DMS114 treated with DMSO at 0.1 percent for 48 hours (cell line): Measurements from ENCODE around the gene UTP11.

ENCODE experiments used
- DNase-seq: peaks from one replicate; lab custom pipeline; 2025; ENCODE audit not compliant: unreplicated experiment; lab: John Stamatoyannopoulos, UW

UTP11 gene

GRCh38 chr1:38003261-38004250 is 9.0 kb upstream of the UTP11 start:
- no peak for DNase-seq

DNA sequence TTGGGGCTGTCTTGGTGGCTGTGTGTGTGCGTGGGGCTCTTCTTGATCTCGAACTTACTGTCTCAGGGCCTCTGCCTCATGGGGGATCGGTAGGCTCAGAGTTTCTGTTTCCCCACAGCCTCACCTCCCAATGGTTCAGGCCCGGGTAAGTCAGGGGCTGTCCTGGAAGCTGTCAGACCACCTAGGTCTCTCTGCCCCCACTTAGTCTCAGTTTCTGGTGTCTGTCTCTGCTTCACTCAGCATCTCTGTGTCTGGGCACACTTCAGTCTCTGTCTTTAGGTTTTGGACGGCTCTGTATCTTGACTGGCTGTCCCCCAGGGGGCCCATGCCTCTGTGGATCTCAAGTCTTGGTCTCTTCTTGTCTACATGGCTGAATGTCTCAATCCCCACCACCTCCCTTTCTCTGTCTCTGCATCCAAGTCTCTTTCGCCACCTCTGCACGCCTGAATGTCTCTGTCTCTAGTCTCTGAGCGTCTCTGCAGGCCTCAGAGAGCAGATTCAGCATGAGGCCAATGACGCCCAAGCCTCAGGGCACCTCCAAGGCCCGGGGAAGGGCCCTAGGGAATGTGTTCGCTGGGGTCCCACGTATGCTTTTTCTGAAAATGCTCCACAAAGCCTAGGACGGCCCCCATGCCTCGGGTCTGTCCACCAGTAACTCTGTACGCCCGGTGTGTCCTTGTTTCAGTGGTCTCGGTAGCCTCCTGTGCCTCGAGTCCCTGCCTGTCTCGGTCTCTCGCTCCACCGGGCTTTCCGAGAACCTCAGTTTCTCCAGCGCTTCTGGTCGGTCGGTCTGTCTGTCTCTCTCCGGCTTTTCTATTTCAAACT is 8.0 kb upstream of the UTP11 start:
- peak; percentile 38 for DNase-seq

DNA sequence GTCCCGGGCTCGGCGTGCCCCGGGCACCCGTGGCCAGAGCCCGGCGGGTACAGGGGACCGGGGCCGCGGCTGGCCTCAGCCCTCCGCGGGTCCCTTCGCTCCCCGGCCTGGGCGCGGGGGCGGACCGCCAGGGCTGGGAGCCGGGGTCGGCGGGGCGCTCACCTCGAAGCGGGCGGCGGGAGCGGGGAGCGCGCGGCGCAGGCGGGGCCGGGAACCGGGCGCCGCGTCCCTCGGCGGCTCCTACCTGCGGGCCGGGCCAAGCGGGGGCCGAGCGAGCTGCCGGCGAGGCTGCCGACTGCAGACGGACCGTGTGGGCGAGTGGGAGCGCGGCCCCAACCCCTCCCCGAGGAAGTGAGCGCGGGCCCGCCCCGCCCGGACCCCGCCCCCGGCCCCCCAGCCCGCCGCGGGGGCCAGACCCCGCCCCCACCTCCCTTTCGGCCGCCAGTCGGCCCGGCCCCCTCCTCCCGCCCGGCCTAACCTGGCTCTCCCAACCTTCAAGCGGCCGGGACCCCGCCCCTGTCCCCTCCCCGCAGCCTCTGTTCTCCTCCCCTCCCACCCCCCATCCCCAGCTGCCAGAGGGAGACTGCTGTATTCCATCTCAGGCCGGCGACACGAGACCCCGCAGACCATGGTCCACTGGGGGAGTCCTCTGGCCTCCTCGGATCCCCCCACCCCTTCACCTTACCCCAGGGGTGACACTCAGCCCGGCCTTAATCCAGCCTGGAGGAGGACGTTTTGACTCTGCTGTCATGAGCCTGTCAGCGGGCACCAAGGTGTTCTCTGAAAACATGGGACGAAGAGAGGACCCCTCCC is 7.1 kb upstream of the UTP11 start, which contains the start of gene FHL3:
Gene FHL3 (minus strand): TSS at position 320 of the 813 bp plus-strand sequence. CDS start 6,102 bp downstream, outside the sequence.
- no peak for DNase-seq

DNA sequence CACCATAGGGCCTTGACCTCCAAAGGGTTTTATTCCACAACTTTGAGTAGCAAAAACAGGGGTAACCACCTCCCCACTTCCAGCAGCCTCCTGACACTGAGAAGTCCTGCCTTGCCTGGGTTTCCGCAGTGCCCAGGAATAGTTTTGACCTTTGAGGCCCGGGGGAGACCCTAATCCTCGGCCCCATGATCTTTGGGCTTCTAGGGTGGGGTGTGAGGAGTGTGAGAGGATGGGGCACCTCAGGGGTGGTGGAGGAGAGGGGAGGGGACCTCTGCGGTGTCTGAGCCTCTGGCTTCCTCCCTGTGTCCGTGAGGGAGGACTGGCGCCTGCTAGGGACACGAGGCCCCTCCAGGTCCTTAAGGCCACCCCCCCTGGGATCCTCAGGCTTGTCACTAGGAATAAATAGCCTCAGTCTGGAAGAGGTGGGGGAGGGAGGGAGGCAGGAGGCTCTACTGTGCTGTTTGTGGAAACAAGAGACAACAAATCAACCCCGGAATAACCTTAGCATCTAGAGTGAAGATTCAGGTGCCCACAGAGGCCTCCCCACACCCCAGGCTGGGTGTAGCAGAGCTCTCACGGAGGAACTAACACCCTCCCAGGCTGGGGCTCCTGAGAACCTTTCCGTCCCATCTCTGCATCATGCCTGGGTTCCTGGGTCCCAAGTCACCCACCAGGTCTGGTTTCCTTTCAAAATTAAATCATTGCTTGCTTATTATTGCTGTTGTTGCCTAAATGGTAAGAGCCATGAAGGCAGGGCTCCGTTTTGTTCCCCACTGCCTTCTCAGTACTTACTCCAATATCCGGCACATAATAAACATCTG is 6.3 kb upstream of the UTP11 start:
- no peak for DNase-seq

DNA sequence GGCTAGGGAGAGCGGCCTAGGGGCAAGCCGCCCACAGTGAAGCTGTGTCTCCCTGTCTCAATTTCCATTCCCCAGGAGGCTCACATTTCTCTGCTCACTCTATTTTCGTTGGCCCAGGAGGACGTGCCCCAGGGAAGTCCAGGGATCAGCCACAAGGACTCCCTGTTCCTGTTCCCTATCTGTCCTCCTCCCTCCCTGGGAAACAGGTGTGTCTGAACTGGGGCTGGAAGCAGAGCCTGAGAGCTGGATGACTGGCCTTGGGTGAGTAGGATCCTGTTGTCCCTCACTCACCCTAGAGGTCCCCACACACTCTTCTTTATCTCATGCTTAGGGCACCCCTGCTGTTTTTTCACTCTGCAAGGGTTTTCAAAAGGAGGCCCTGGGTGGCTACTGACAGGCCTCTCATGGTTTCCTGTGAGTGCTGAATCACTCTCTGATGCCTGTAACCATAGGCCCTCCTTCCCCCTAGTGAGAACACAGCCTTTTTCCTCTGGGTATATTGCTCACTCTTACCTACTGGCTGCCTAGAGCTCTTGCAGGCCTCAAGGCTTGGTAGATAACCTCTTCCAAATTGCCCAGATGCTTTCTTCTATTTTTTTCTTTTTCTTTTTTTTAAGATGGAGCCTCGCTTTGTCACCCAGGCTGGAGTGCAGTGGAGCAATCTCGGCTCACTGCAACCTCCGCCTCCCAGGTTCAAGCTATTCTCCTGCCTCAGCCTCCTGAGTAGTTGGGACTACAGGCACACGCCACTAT is 3.3 kb upstream of the UTP11 start:
- DNase-seq: no peak

DNA sequence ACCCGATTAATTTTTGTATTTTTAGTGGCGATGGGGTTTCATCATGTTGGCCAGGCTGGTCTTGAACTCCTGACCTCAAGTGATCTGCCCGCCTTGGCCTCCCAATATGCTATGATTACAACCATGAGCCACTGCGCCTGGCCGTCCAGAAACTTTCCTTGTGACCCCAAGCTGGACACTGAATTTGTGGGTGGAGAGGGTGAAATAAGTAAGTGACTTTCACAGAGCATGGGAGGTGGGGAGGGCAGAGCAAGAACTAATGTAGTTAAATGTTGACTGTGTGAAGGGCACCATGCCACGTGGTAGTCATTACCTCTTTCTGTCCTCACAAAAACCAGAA is 2.7 kb upstream of the UTP11 start:
- no peak for DNase-seq

GRCh38 chr1:38013227-38013622 is 691 bp downstream of the UTP11 start:
- no peak for DNase-seq

DNA sequence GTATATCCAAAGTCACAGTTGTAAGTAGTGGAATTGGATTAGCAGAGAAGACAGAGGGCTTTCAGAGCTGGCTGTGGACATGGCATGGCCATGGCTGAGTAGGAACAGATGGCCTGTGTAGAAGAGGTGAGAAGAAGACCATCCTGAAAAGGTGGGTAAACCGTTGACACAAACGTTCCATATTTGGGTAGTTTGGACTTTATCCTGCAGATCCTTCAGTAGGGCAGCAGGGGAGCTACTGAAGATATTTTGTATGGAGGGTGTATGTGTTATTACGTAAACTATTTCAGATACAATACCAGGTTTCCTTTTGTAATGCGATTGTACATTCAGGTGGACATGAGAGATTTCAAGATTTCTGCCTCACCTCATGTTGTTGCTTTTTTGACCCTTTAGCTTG is 1.6 kb downstream of the UTP11 start:
- no peak for DNase-seq

DNA sequence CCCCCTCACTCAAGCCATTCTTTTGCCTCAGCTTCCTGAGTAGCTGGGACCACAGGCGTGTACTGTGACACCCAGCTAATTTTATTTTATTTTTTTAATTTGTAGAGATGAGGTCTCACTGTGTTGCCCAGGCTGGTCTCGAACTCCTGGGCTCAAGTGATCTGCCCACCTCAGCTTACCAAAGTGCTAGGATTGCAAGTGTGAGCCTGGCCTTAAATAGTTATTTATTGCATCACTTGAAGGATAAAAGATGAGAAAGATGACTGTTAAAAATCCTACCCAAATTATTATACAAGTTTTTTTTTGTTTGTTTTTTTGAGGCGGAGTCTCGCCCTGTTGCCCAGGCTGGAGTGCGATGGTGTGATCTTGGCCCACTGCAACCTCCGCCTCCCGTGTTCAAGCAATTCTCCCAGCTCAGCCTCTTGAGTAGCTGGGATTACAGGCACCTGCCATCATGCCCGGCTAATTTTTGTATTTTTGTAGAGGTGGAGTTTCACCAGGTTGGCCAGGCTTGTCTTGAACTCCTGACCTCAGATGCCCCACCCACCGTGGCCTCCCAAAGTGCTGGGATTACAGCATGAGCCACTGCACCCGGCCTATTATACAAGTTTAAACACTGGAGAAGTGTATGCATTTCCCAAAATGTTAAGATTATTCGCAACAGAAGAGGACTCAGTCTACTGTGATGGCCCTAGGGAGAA is 2.3 kb downstream of the UTP11 start:
- DNase-seq: no peak

- DNase-seq: no peak
These were observed 3.6 kb downstream of the UTP11 start for GRCh38 chr1:38015978-38016725.

DNA sequence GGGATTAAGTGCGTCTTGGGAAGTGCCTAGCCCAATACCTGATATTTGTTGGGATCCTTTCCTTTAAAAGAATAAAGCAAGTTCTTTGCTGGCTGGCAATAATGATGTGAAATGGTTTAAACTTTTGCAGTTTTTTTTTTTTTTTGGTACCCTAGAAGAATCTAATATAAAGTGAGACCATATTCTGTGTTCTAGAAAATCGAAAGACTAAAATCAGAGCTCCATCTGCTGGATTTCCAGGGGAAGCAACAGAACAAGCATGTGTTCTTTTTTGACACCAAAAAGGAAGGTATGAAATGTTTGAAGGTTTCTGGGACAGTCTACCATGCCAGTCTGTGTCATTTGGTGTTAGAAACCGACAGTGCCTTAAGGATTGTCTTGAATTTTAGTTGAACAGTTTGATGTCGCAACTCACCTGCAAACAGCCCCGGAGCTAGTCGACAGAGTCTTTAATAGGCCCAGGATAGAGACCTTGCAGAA is 6.4 kb downstream of the UTP11 start:
- peak; percentile 38 for DNase-seq

DNA sequence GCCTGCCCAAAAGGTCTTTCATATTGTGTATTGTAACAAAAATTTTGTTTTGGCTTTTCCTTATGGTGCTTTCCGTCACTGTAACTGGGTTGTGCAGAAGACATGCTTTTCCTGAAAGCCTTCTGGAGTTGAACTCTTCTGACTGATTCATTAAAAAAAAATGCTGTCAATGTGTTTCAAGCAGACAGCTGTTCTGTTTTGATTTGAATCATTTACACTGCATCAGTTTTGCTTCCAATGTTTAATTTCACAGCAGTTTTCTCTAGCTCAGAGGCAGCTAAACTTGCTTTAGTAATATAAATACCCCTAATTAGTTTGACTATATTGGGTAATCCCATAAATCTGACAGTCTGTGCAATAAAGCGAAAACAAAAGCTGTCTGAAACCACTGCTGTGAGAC is 7.9 kb downstream of the UTP11 start:
- no peak for DNase-seq

GRCh38 chr1:38021969-38022368 is 9.4 kb downstream of the UTP11 start:
- no peak for DNase-seq

DNA sequence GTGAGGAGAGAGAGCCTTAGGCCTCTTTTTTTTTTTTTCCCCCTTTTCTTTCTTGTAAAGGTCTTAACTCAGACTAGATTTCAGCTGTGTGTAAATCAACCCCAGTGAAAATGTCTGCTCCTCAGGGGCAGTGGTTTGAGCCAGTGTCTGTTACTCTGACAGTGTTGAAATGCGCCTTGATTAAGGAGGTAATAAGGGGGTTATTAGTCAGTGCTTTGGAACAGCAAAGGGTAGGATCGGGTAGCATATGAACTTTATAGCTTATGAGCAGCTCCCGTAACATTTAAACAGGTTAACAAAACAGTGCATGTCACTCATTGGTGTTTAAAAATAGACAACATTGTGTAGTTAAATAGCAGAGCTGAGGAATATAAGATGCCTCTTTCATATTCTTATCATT is 10.3 kb downstream of the UTP11 start:
- DNase-seq: no peak

GRCh38 chr1:38025233-38025632 is 12.7 kb downstream of the UTP11 start:
- no peak for DNase-seq

GRCh38 chr1:38025664-38026063 is 13.1 kb downstream of the UTP11 start:
- no peak for DNase-seq

- peak; percentile 35 for DNase-seq
These were observed 14.2 kb downstream of the UTP11 start for GRCh38 chr1:38026592-38027200.
